Stomach (tissue), 4 donors: ENCODE data around the gene HHIPL1.

ENCODE experiments used
- CTCF ChIP-seq, 7 experiments: fragments of 450-650 bp in 4 of 7; fragments of 200-600 bp in 3 of 7; sonication (generic) in 3 of 7; IDR thresholded peaks; one replicate each; pipeline ENCODE4 v1.5.1; 2016 to 2019; ENCODE audit warnings: antibody characterized with exemption in 7 of 7, control low read depth in 2 of 7, mild to moderate bottlenecking in 1 of 7
- EP300 ChIP-seq: sonication (generic); formaldehyde crosslinking; IDR thresholded peaks from one replicate; pipeline ENCODE4 v1.6.1; 2017; ENCODE audit warnings: antibody characterized with exemption
- POLR2AphosphoS5 ChIP-seq, 3 donors: sonication (generic); formaldehyde crosslinking; IDR thresholded peaks; one replicate each; pipeline ENCODE4 v1.6.1; 2016; ENCODE audit warnings: antibody characterized with exemption in 3 of 3

GRCh38 chr14:99648027-99648784, 3.3 kb downstream of the HHIPL1 start:
- no peak for TF ChIP-seq POLR2AphosphoS5 (IDR thresholded peaks at IDR 0.05)
- no peak for TF ChIP-seq CTCF (IDR thresholded peaks at IDR 0.05)
- no peak for TF ChIP-seq EP300
